Hepatocyte (in vitro differentiated cells): ENCODE results near the gene AFAP1L2. TPM values are rescaled to one million over a fixed set of nuclear protein-coding genes. Genes with fewer than 3 reads are reported as not detected.

ENCODE experiments used
- DNase-seq: peaks from one replicate; pipeline ENCODE4 v3.0.0-alpha.2; 2016; ENCODE audit warnings: low spot score
- H2AFZ ChIP-seq: fragments of 200-600 bp; sonication (generic); 2 replicates; pipeline ENCODE4 v1.6.0; 2016; ENCODE audit warnings: antibody characterized with exemption, mild to moderate bottlenecking
- H3K27ac ChIP-seq: fragments of 200-600 bp; sonication (generic); 2 replicates; pipeline ENCODE4 v1.5.1; 2016; ENCODE audit warnings: mild to moderate bottlenecking
- H3K27me3 ChIP-seq: fragments of 200-600 bp; sonication (generic); 2 replicates; pipeline ENCODE4 v1.6.1; 2016
- H3K36me3 ChIP-seq: fragments of 200-600 bp; sonication (generic); replicated peaks from 2 replicates; pipeline ENCODE4 v1.5.1; 2016; ENCODE audit warnings: low read depth; ENCODE audit not compliant: insufficient read depth
- H3K4me1 ChIP-seq: fragments of 200-600 bp; sonication (generic); 2 replicates; pipeline ENCODE4 v1.5.1; 2016; ENCODE audit warnings: mild to moderate bottlenecking, moderate library complexity; ENCODE audit not compliant: insufficient read depth
- H3K4me2 ChIP-seq: fragments of 200-600 bp; sonication (generic); 2 replicates; pipeline ENCODE4 v1.6.0; 2016
- H3K4me3 ChIP-seq: fragments of 200-600 bp; sonication (generic); 2 replicates; pipeline ENCODE4 v1.5.1; 2016; ENCODE audit warnings: mild to moderate bottlenecking
- H3K79me2 ChIP-seq: fragments of 200-600 bp; sonication (generic); 2 replicates; pipeline ENCODE4 v1.6.0; 2017; ENCODE audit warnings: mild to moderate bottlenecking
- H3K9me2 ChIP-seq: fragments of 200-600 bp; sonication (generic); replicated peaks from 2 replicates; pipeline ENCODE4 v1.6.0; 2017; ENCODE audit warnings: mild to moderate bottlenecking; ENCODE audit not compliant: insufficient read depth
- H3K9me3 ChIP-seq: fragments of 200-600 bp; sonication (generic); 2 replicates; pipeline ENCODE4 v1.5.1; 2016; ENCODE audit warnings: low read depth, mild to moderate bottlenecking
- H4K20me1 ChIP-seq: fragments of 200-600 bp; sonication (generic); 2 replicates; pipeline ENCODE4 v1.6.0; 2016; ENCODE audit warnings: mild to moderate bottlenecking; ENCODE audit not compliant: insufficient read depth, poor library complexity, severe bottlenecking
- CTCF ChIP-seq: fragments of 200-600 bp; sonication (generic); IDR thresholded peaks from 2 replicates; pipeline ENCODE4 v1.5.1; 2016; ENCODE audit warnings: antibody characterized with exemption, mild to moderate bottlenecking; ENCODE audit not compliant: poor library complexity
- EZH2 ChIP-seq: fragments of 200-600 bp; sonication (generic); IDR thresholded peaks from 2 replicates; pipeline ENCODE4 v1.6.1; 2016; ENCODE audit warnings: antibody characterized with exemption, mild to moderate bottlenecking, borderline replicate concordance
- EZH2phosphoT487 ChIP-seq: fragments of 200-600 bp; sonication (generic); IDR thresholded peaks from one replicate; pipeline ENCODE4 v1.6.1; 2018; ENCODE audit warnings: antibody characterized with exemption, mild to moderate bottlenecking, low read depth, moderate library complexity; ENCODE audit not compliant: unreplicated experiment, severe bottlenecking
- WGBS: methylation state at CpG from one replicate; pipeline ENCODE4 v1.1.6; 2016; ENCODE audit warnings: low lambda C conversion rate; ENCODE audit errors: missing lambda C conversion rate; 5-methylcytosine and 5-hydroxymethylcytosine counted together
- polyA plus RNA-seq: library from polyadenylated mRNA; unstranded; fragments of >200 nt; fragmentation: Nextera tagmentation; extraction: Ambion mirVana; gene quantifications from 2 replicates; pipeline ENCODE4 v1.2.1, GENCODE V29; 2016
- total RNA-seq: library from RNA; depleted of rRNA; stranded (reverse); fragments of >200 nt; gene quantifications from 2 replicates; pipeline ENCODE4 v1.2.3, GENCODE V29; 2014

Gene AFAP1L2
- total and polyA plus RNA-seq, 2 experiments from 2014 or later = 6.1 to 9.6 TPM

GRCh38 chr10:114283091-114283490 lies 121.2 kb downstream of the AFAP1L2 start:
- H4K20me1 ChIP-seq = no peaks in the 10 kb centered on the region
- no peaks in the 10 kb centered on the region for H3K27me3 ChIP-seq
- no peaks in the 10 kb centered on the region for H3K79me2 ChIP-seq
- no peak overlapping the region for H3K4me3 ChIP-seq
- over 99% methylated on average over 10 of the region's 10 CpGs for WGBS
- no peak overlapping the region for H3K4me2 ChIP-seq
- H3K27ac ChIP-seq = no peak overlapping the region
- TF ChIP-seq EZH2phosphoT487 (no peak), CTCF (no peak), EZH2 (no peak)
- H2AFZ ChIP-seq = no peak overlapping the region
- H3K36me3 ChIP-seq = no peaks in the 10 kb centered on the region
- DNase-seq = no peak
- H3K4me1 ChIP-seq = no peaks in the 10 kb centered on the region
- H3K9me2 ChIP-seq = no peaks in the 10 kb centered on the region
- no peaks in the 10 kb centered on the region for H3K9me3 ChIP-seq

GRCh38 chr10:114282526-114282925 lies 121.8 kb downstream of the AFAP1L2 start:
- 79% methylated on average over 2 of the region's 2 CpGs for WGBS
- DNase-seq = no peak
- Histone ChIP-seq H3K9me2 (no peaks in the 10 kb centered on the region), H3K4me3 (no peak overlapping the region), H4K20me1 (no peaks in the 10 kb centered on the region), H3K4me2 (no peak overlapping the region), H2AFZ (no peak overlapping the region), H3K36me3 (no peaks in the 10 kb centered on the region), H3K27me3 (no peaks in the 10 kb centered on the region), H3K4me1 (no peaks in the 10 kb centered on the region), H3K27ac (no peak overlapping the region), H3K9me3 (no peaks in the 10 kb centered on the region), H3K79me2 (no peaks in the 10 kb centered on the region)
- TF ChIP-seq EZH2phosphoT487 (no peak), EZH2 (no peak), CTCF (no peak)

GRCh38 chr10:114281461-114281860 lies 122.8 kb downstream of the AFAP1L2 start:
- H3K36me3 ChIP-seq = no peaks in the 10 kb centered on the region
- no peaks in the 10 kb centered on the region for H3K9me3 ChIP-seq
- H3K9me2 ChIP-seq = no peaks in the 10 kb centered on the region
- TF ChIP-seq EZH2 = no peak
- no peak for TF ChIP-seq EZH2phosphoT487
- no peak for TF ChIP-seq CTCF
- no peak for DNase-seq
- H3K4me2 ChIP-seq = no peak overlapping the region
- H3K4me3 ChIP-seq = no peak overlapping the region
- H3K27me3 ChIP-seq = no peaks in the 10 kb centered on the region
- H3K27ac ChIP-seq = no peak overlapping the region
- H3K79me2 ChIP-seq = no peaks in the 10 kb centered on the region
- H3K4me1 ChIP-seq = no peaks in the 10 kb centered on the region
- no peak overlapping the region for H2AFZ ChIP-seq
- WGBS = 75% methylated on average over 5 of the region's 5 CpGs
- H4K20me1 ChIP-seq = no peaks in the 10 kb centered on the region

- no peaks in the 10 kb centered on the region for H3K36me3 ChIP-seq
- H3K9me3 ChIP-seq = no peaks in the 10 kb centered on the region
- DNase-seq = no peak
- H3K4me3 ChIP-seq = no peak overlapping the region
- H3K4me2 ChIP-seq = no peak overlapping the region
- TF ChIP-seq CTCF = no peak
- TF ChIP-seq EZH2 = no peak
- TF ChIP-seq EZH2phosphoT487 = no peak
- WGBS = 77% methylated on average over 7 of the region's 7 CpGs
- H2AFZ ChIP-seq = no peak overlapping the region
- no peaks in the 10 kb centered on the region for H3K27me3 ChIP-seq
- no peaks in the 10 kb centered on the region for H4K20me1 ChIP-seq
- no peaks in the 10 kb centered on the region for H3K79me2 ChIP-seq
- H3K4me1 ChIP-seq = no peaks in the 10 kb centered on the region
- no peaks in the 10 kb centered on the region for H3K9me2 ChIP-seq
- no peak overlapping the region for H3K27ac ChIP-seq
These were observed 123.3 kb downstream of the AFAP1L2 start for GRCh38 chr10:114281006-114281405.
